ENCODE data around the gene ARID4A.
A peak's percentile ranks its signal among the peaks of the same experiment; 100 is the strongest.
"Not testable (repeated sequence)": the region's sequence is repeated elsewhere in the genome, so short reads cannot be mapped to it uniquely, and the experiment has no call there.

Gene ARID4A
- total RNA-seq: 114 to 123 reads per million in 2 donors

- DNase-seq: peak; percentile 49
These were observed at the start of gene ARID4A for GRCh38 chr14:58298477-58299400. TSS of gene ARID4A (plus strand) at chr14:58298555. CDS start at chr14:58299855, 1,300 bp downstream.

GRCh38 chr14:58249611-58250010 is 48.7 kb upstream of the ARID4A start:
- DNase-seq: no peak

- DNase-seq: no peak
These were observed 40.2 kb upstream of the ARID4A start for GRCh38 chr14:58258156-58258555.

- DNase-seq: not testable (repeated sequence)
These were observed 36.4 kb upstream of the ARID4A start for GRCh38 chr14:58262005-58262404.

- no peak for DNase-seq
These were observed 33.0 kb upstream of the ARID4A start for GRCh38 chr14:58265401-58265800.

- DNase-seq: no peak
These were observed 27.7 kb upstream of the ARID4A start for GRCh38 chr14:58270628-58271027.

GRCh38 chr14:58272588-58273372 is 25.6 kb upstream of the ARID4A start:
- no peak for DNase-seq

- no peak for DNase-seq
These were observed 23.5 kb upstream of the ARID4A start for GRCh38 chr14:58274881-58275280.

- no peak for DNase-seq
These were observed 22.7 kb upstream of the ARID4A start for GRCh38 chr14:58275527-58276190.

- DNase-seq: no peak
These were observed 22.1 kb upstream of the ARID4A start for GRCh38 chr14:58276208-58276607.

GRCh38 chr14:58278177-58278576 is 20.2 kb upstream of the ARID4A start:
- no peak for DNase-seq

- no peak for DNase-seq
These were observed 17.2 kb upstream of the ARID4A start for GRCh38 chr14:58280954-58281787.

- DNase-seq: no peak
These were observed 16.4 kb upstream of the ARID4A start for GRCh38 chr14:58281969-58282368.

- DNase-seq: no peak
These were observed 15.3 kb upstream of the ARID4A start for GRCh38 chr14:58282925-58283593.

- no peak for DNase-seq
These were observed 14.6 kb upstream of the ARID4A start for GRCh38 chr14:58283730-58284129.

- DNase-seq: no peak
These were observed 13.2 kb upstream of the ARID4A start for GRCh38 chr14:58285132-58285531.

- no peak for DNase-seq
These were observed 10.7 kb upstream of the ARID4A start for GRCh38 chr14:58287607-58288042.

GRCh38 chr14:58288106-58288792 is 10.1 kb upstream of the ARID4A start:
- DNase-seq: no peak

GRCh38 chr14:58291646-58292045 is 6.7 kb upstream of the ARID4A start:
- DNase-seq: no peak

- no peak for DNase-seq
These were observed 6.2 kb upstream of the ARID4A start for GRCh38 chr14:58292187-58292586.

- DNase-seq: no peak
These were observed 4.2 kb upstream of the ARID4A start for GRCh38 chr14:58294201-58294600.
